GM19467 (cell line): ENCODE measurements around the gene TPI1.
"Not testable (repeated sequence)": the region's sequence is repeated elsewhere in the genome, so short reads cannot be mapped to it uniquely, and the experiment has no call there.

Source experiments
- ATAC-seq: cut with Tn5 transposase; IDR thresholded peaks from one replicate; pipeline ENCODE4 v1.9.1; 2021; ENCODE audit warnings: mild to moderate bottlenecking, moderate library complexity; ENCODE audit not compliant: unreplicated experiment

Gene TPI1

GRCh38 chr12:6890789-6891645, 23.7 kb downstream of the TPI1 start:
- ATAC-seq: peak; percentile 92

DNA sequence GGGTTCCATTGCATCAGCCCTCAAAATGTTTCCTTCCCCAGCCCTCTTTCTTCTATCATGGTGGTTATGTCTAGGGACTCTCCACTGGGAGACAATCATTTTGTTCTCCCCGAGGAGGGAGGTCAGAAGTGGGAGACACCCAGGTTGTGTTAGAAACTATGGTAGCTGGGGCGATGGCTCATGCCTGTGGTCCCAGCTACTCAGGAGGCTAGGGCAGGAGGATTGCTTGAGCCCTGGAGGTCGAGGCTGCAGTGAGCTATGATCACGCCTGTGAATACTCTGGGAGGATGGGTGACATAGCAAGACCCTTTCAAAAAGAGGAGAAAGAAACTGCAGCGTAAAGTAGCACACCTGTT, 24.3 kb downstream of the TPI1 start:
- no peak for ATAC-seq

GRCh38 chr12:6892683-6893082, 25.4 kb downstream of the TPI1 start:
- not testable (repeated sequence) for ATAC-seq

DNA sequence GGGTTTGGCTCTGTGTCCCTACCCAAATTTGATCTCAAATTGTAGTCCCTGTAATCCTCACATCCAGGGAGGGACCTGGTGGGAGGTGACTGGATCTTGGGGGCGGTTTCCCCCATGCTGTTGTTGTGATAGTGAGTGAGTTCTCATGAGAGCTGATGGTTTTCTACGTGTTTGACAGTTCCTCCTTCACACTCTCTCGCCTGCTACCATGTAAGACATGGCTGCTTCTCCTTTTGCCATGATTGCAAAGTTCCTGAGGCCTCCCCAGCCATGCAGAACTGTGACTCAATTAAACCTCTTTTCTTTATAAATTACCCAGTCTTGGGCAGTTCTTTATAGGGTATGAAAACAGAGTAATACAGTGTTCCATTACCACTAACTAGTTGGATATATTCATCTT, 27.0 kb downstream of the TPI1 start:
- no peak for ATAC-seq

GRCh38 chr12:6896846-6897435, 29.6 kb downstream of the TPI1 start:
- no peak for ATAC-seq

DNA sequence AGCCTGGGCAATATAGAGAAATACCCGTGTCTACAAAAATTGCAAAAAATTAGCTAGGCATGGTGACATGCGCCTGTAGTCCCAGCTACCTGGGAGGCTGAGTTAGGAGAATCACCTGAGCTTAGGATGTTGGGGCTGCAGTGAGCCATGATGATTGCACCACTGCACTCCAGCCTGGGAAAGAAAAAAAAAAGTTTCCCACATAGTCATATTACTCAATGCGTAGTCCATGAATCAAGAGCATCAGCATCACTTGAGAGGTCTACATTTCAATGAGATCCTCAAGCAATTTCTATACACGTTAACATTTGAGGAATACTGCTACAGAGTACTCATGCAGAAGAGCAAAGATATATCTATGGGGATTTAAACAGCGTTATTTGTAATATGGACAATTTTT, 32.1 kb downstream of the TPI1 start:
- ATAC-seq: no peak

DNA sequence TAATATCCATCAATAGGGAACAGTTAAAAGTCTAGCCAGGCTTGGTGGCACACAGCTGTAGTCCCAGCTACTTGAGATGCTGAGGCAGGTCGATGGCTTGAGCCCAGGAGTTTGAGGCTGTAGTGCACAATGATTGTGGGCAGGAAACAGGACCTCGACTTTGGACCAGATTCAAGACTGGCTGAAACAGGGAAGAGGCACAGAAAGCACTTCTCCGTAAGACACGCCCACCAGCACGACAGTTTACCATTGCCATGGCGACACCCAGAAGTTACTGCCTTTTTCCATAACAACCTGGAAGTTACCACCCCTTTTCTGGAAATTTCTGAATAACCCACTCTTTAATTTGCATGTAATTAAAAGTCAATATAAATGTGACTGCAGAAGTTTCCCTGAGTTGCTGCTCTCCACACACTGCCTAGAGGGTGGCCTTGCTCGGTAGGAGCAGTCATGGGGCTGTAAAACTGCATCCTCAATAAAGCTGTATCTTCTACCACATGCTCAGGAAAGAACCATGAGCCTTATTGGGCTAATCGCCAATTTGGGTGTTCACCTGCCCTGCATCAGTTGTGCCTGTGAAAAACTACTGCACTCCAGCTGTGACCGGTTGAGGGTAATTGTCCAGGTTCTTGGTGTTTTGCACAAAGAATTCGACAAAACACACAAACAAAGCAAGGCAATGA, 32.6 kb downstream of the TPI1 start:
- ATAC-seq: no peak

DNA sequence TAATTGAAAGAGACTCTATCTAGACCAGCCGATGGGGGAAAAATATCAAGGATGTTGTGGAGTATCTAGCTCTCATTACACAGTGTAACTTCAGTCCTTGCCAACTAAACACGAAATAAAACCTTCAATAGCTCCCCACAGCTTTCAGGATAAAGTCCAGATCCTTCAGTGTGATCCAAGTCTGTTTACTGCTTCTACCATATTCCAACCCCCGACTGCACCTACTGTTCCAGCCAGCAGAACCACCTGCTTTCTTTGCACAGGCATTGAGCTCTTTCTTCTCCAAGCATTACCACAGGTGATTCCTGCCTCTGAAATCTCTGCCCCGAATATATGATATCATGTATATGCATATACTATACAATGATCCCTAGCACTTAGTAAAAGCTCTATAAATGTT, 35.1 kb downstream of the TPI1 start:
- ATAC-seq: no peak

DNA sequence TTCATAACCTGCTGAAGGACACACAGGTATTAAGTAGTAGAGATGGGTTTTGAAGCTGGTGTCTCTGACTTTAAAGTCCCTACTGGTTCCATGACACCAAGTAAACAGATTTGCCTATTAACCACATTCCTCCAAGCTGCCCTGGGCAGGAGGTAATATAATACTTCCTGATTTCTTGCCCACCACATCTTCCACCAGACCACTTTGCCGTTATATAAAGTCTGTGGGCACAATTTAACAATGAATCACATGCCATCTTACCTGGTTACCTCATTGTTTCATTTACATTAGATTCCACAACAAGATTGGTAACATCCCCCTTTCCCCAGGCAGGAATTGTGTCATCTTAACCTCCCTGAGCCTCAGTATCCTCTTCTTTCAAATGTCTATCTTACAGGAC, 36.4 kb downstream of the TPI1 start:
- ATAC-seq: no peak

DNA sequence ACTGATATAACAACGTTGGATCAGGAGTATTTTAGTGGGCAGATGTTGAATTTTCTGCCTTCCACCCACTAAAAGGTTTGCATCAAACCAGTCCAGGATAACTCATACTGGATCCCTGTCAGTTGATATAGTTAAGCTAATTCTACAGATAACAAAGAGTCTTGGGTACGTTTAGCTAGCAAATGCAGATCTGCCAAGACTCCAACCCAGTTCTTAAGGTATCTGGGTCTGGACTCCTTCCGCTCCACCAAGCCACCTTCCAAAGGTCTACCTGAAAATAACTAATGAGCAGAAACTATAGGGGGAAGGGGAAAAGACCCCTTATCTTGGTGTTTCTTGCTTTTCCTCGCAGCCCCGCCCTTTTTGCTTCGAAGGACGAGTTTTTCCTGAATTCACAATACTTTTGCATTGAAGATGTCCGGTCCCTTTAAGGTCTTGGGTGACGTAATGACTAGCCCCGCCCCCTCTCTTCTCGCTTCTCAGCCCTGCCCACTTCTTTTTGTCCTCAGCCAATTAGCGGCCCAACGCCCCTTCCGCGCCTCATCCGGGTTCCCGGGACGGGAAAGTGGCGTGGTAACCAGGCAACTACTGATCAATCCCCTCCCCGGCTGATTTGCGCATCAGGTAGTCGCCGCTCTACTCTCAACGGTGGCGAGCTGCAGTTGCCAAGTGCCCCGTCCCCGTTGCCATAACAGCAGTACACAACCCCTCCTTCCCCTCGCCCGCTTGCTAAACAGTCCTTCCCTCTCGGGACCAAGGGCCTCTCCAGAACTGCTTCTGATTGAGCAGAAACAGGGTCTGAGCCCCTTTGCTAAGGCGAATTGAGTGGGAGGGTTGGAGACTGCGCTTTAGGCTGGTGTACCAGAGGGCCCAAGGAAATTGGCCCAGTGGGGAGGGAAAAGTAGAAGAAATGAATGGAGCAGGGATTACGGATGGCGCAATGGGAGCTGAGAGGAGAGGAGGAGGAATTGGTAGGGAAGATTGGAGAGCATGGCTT, 37.2 kb downstream of the TPI1 start, which contains the start of gene LRRC23:
Gene LRRC23 (plus strand): TSS at position 543 of the 997 bp plus-strand sequence. CDS start 812 bp downstream, outside the sequence.
- ATAC-seq: peak; percentile 85

GRCh38 chr12:6905414-6906040, 38.2 kb downstream of the TPI1 start:
- no peak for ATAC-seq

GRCh38 chr12:6908141-6908540, 40.8 kb downstream of the TPI1 start:
- ATAC-seq: not testable (repeated sequence)

GRCh38 chr12:6909421-6910145, 42.3 kb downstream of the TPI1 start:
- no peak for ATAC-seq

GRCh38 chr12:6912164-6912935, 45.0 kb downstream of the TPI1 start:
- no peak for ATAC-seq

DNA sequence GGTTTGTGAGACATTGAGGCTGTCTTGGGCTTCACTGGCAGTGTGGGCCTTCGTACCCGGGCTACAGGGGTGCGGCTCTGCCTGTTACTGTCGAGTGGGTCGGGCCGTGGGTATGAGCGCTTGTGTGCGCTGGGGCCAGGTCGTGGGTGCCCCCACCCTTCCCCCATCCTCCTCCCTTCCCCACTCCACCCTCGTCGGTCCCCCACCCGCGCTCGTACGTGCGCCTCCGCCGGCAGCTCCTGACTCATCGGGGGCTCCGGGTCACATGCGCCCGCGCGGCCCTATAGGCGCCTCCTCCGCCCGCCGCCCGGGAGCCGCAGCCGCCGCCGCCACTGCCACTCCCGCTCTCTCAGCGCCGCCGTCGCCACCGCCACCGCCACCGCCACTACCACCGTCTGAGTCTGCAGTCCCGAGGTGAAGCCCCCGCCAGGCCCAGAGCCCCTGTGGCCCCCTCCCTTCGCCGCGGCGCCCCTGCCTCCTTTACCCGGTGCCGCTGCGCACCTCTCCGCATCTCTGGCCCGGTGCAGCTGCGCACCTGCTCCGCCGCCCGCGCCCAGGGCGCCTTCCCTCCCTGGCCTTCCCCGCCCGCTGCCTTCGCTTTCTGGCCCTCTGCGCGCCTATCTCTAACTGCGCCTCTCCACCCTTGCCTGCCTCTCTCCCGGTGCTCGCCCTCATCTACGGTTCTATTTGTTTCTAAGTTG, 47.1 kb downstream of the TPI1 start, which contains the start of gene ENO2:
Gene ENO2 (plus strand): TSS at position 335 of the 701 bp plus-strand sequence. CDS start 1,253 bp downstream, outside the sequence.
- ATAC-seq: no peak

- ATAC-seq: no peak
Observed at GRCh38 chr12:6914947-6915788, 47.8 kb downstream of the TPI1 start.

- ATAC-seq: no peak
Observed at GRCh38 chr12:6915789-6916285, 48.5 kb downstream of the TPI1 start.
